ENCODE measurements around the gene RAPGEF3.

Gene RAPGEF3

GRCh38 chr12:47740606-47741339, 17.9 kb downstream of the RAPGEF3 start:
- H3K36me3 Mint-ChIP-seq (ENCODE audit: low read depth) = no peaks in the 10 kb centered on the region
- no peaks in the 10 kb centered on the region for H3K9me3 Mint-ChIP-seq
- no peak overlapping the region for H3K4me3 Mint-ChIP-seq
- H3K27me3 Mint-ChIP-seq = no peaks in the 10 kb centered on the region
- no peak overlapping the region for H3K27ac Mint-ChIP-seq
- H3K4me1 Mint-ChIP-seq (ENCODE audit: low read depth) = peaks cover 22% of the 10 kb centered on the region
- DNase-seq = no peak

- peaks cover 22% of the 10 kb centered on the region for H3K4me1 Mint-ChIP-seq (ENCODE audit: low read depth)
- no peaks in the 10 kb centered on the region for H3K27me3 Mint-ChIP-seq
- H3K9me3 Mint-ChIP-seq = no peaks in the 10 kb centered on the region
- H3K36me3 Mint-ChIP-seq (ENCODE audit: low read depth) = no peaks in the 10 kb centered on the region
- no peak overlapping the region for H3K4me3 Mint-ChIP-seq
- no peak for DNase-seq
- H3K27ac Mint-ChIP-seq = no peak overlapping the region
These were observed 18.7 kb downstream of the RAPGEF3 start for GRCh38 chr12:47739979-47740378.

- H3K27ac Mint-ChIP-seq = no peak overlapping the region
These were observed 19.4 kb downstream of the RAPGEF3 start for GRCh38 chr12:47739297-47739696.

GRCh38 chr12:47737936-47738594, 20.6 kb downstream of the RAPGEF3 start:
- no peak for DNase-seq
- Mint-ChIP-seq H3K36me3 (ENCODE audit: low read depth) (no peaks in the 10 kb centered on the region), H3K27ac (no peak overlapping the region), H3K4me1 (ENCODE audit: low read depth) (peaks cover 21% of the 10 kb centered on the region), H3K4me3 (no peak overlapping the region), H3K9me3 (no peaks in the 10 kb centered on the region), H3K27me3 (no peaks in the 10 kb centered on the region)

More at GRCh38 chr12:47739297-47739696, 19.4 kb downstream of the RAPGEF3 start:
- DNase-seq = no peak
- Mint-ChIP-seq H3K36me3 (ENCODE audit: low read depth) (no peaks in the 10 kb centered on the region), H3K4me3 (no peak overlapping the region), H3K27me3 (no peaks in the 10 kb centered on the region), H3K4me1 (ENCODE audit: low read depth) (peaks cover 22% of the 10 kb centered on the region), H3K9me3 (no peaks in the 10 kb centered on the region)

GRCh38 chr12:47736877-47737676, 21.6 kb downstream of the RAPGEF3 start:
- no peak overlapping the region for H3K27ac Mint-ChIP-seq
- no peak for DNase-seq
- H3K27me3 Mint-ChIP-seq = no peaks in the 10 kb centered on the region
- no peaks in the 10 kb centered on the region for H3K9me3 Mint-ChIP-seq
- H3K4me1 Mint-ChIP-seq (ENCODE audit: low read depth) = peaks cover 19% of the 10 kb centered on the region
- no peak overlapping the region for H3K4me3 Mint-ChIP-seq
- H3K36me3 Mint-ChIP-seq (ENCODE audit: low read depth) = no peaks in the 10 kb centered on the region

- DNase-seq = no peak
- H3K36me3 Mint-ChIP-seq (ENCODE audit: low read depth) = no peaks in the 10 kb centered on the region
- peaks cover 14% of the 10 kb centered on the region for H3K4me1 Mint-ChIP-seq (ENCODE audit: low read depth)
- H3K4me3 Mint-ChIP-seq = no peak overlapping the region
- no peaks in the 10 kb centered on the region for H3K9me3 Mint-ChIP-seq
- no peak overlapping the region for H3K27ac Mint-ChIP-seq
- no peaks in the 10 kb centered on the region for H3K27me3 Mint-ChIP-seq
These were observed 22.5 kb downstream of the RAPGEF3 start for GRCh38 chr12:47736216-47736615.

GRCh38 chr12:47735649-47736048, 23.0 kb downstream of the RAPGEF3 start:
- DNase-seq = no peak
- H3K27ac Mint-ChIP-seq = no peak overlapping the region
- H3K9me3 Mint-ChIP-seq = no peaks in the 10 kb centered on the region

GRCh38 chr12:47734725-47735480, 23.8 kb downstream of the RAPGEF3 start:
- Mint-ChIP-seq H3K27ac (no peak overlapping the region), H3K36me3 (ENCODE audit: low read depth) (no peaks in the 10 kb centered on the region), H3K9me3 (no peaks in the 10 kb centered on the region), H3K27me3 (no peaks in the 10 kb centered on the region), H3K4me1 (ENCODE audit: low read depth) (peaks cover 4% of the 10 kb centered on the region), H3K4me3 (no peak overlapping the region)
- no peak for DNase-seq

More at GRCh38 chr12:47735649-47736048, 23.0 kb downstream of the RAPGEF3 start:
- Mint-ChIP-seq H3K27me3 (no peaks in the 10 kb centered on the region), H3K4me1 (ENCODE audit: low read depth) (peaks cover 9% of the 10 kb centered on the region), H3K36me3 (ENCODE audit: low read depth) (no peaks in the 10 kb centered on the region), H3K4me3 (no peak overlapping the region)

- H3K4me1 Mint-ChIP-seq (ENCODE audit: low read depth) = no peaks in the 10 kb centered on the region
- H3K9me3 Mint-ChIP-seq = no peaks in the 10 kb centered on the region
- DNase-seq = no peak
- no peaks in the 10 kb centered on the region for H3K27me3 Mint-ChIP-seq
- H3K4me3 Mint-ChIP-seq = no peak overlapping the region
- no peak overlapping the region for H3K27ac Mint-ChIP-seq
- H3K36me3 Mint-ChIP-seq (ENCODE audit: low read depth) = no peaks in the 10 kb centered on the region
These were observed 25.5 kb downstream of the RAPGEF3 start for GRCh38 chr12:47733142-47733541.

- H3K36me3 Mint-ChIP-seq (ENCODE audit: low read depth) = no peaks in the 10 kb centered on the region
- H3K4me3 Mint-ChIP-seq = no peak overlapping the region
- H3K27ac Mint-ChIP-seq = no peak overlapping the region
- no peak for DNase-seq
- no peaks in the 10 kb centered on the region for H3K27me3 Mint-ChIP-seq
- no peaks in the 10 kb centered on the region for H3K4me1 Mint-ChIP-seq (ENCODE audit: low read depth)
- no peaks in the 10 kb centered on the region for H3K9me3 Mint-ChIP-seq
These were observed 26.2 kb downstream of the RAPGEF3 start for GRCh38 chr12:47732504-47732903.

GRCh38 chr12:47731723-47732122, 27.0 kb downstream of the RAPGEF3 start:
- Mint-ChIP-seq H3K4me3 (no peak overlapping the region), H3K4me1 (ENCODE audit: low read depth) (no peaks in the 10 kb centered on the region), H3K27ac (no peak overlapping the region)

GRCh38 chr12:47730341-47730744, 28.3 kb downstream of the RAPGEF3 start:
- H3K9me3 Mint-ChIP-seq = no peaks in the 10 kb centered on the region
- peaks cover 12% of the 10 kb centered on the region for H3K4me1 Mint-ChIP-seq (ENCODE audit: low read depth)
- H3K36me3 Mint-ChIP-seq (ENCODE audit: low read depth) = no peaks in the 10 kb centered on the region
- no peak overlapping the region for H3K27ac Mint-ChIP-seq
- DNase-seq = no peak
- H3K27me3 Mint-ChIP-seq = no peaks in the 10 kb centered on the region
- no peak overlapping the region for H3K4me3 Mint-ChIP-seq

More at GRCh38 chr12:47731723-47732122, 27.0 kb downstream of the RAPGEF3 start:
- no peaks in the 10 kb centered on the region for H3K9me3 Mint-ChIP-seq
- H3K27me3 Mint-ChIP-seq = no peaks in the 10 kb centered on the region
- no peak for DNase-seq
- H3K36me3 Mint-ChIP-seq (ENCODE audit: low read depth) = no peaks in the 10 kb centered on the region

- no peaks in the 10 kb centered on the region for H3K36me3 Mint-ChIP-seq (ENCODE audit: low read depth)
- H3K27me3 Mint-ChIP-seq = no peaks in the 10 kb centered on the region
- H3K9me3 Mint-ChIP-seq = no peaks in the 10 kb centered on the region
- peaks cover 12% of the 10 kb centered on the region for H3K4me1 Mint-ChIP-seq (ENCODE audit: low read depth)
- H3K4me3 Mint-ChIP-seq = no peak overlapping the region
- no peak for DNase-seq
- H3K27ac Mint-ChIP-seq = no peak overlapping the region
These were observed 29.4 kb downstream of the RAPGEF3 start for GRCh38 chr12:47729233-47729632.

GRCh38 chr12:47725893-47726292, 32.8 kb downstream of the RAPGEF3 start:
- Mint-ChIP-seq H3K27me3 (no peaks in the 10 kb centered on the region), H3K4me3 (no peak overlapping the region), H3K4me1 (ENCODE audit: low read depth) (peaks cover 27% of the 10 kb centered on the region), H3K36me3 (ENCODE audit: low read depth) (no peaks in the 10 kb centered on the region), H3K9me3 (no peaks in the 10 kb centered on the region), H3K27ac (no peak overlapping the region)
- DNase-seq = no peak

All from activated T-cell treated with anti-CD3 and anti-CD28 coated beads, Interleukin-2, amount 50 U/mL, for 24 hours (primary cell).